ENCODE measurements around the gene MMUT.
"Not testable (repeated sequence)": the region's sequence is repeated elsewhere in the genome, so short reads cannot be mapped to it uniquely, and the experiment has no call there.

Gene MMUT

DNA sequence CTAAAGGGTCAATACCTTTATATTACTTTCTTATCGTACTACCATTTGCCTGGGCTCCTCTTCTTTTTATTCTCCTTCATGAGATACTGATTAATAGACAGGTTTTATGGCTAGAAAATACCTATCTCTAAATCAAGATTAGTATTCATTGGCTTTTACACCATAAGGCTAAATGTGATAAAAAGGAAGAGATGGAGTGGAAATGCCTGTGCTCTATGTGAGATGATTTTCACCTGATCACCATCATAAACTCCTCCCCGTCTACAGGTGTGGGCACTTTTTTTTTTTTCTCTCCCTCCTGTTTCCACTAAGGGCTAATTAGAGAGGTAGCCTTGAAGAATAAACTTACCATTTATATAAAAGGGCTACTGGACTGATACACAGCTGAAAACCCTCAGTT, 36.6 kb upstream of the MMUT start, which contains the start of gene GLYATL3:
TSS of gene GLYATL3 (plus strand) at position 301 of the 400 bp plus-strand sequence. CDS start 12,068 bp downstream, outside the sequence.
- Histone ChIP-seq H3K27me3 (ENCODE audit: insufficient read depth, low read depth) (no peaks in the 10 kb centered on the region), H3K79me2 (ENCODE audit: insufficient read depth, low read depth) (no peaks in the 10 kb centered on the region), H3K9ac (no peak within 1 kb of the TSS), H4K20me1 (ENCODE audit: insufficient read depth) (no peaks in the 10 kb centered on the region), H3K4me2 (no peak within 1 kb of the TSS), H3K27ac (no peak within 1 kb of the TSS), H3K36me3 (ENCODE audit: insufficient read depth) (no peaks in the 10 kb centered on the region), H2AFZ (ENCODE audit: low read depth) (no peak within 1 kb of the TSS), H3K4me3 (IDR thresholded peaks at IDR 0.05; ENCODE audit: insufficient read depth, low read depth, low read length) (no peak within 1 kb of the TSS), H3K4me1 (ENCODE audit: low read depth, poor library complexity, severe bottlenecking) (no peaks in the 10 kb centered on the region)
- TF ChIP-seq, protein P1, sequence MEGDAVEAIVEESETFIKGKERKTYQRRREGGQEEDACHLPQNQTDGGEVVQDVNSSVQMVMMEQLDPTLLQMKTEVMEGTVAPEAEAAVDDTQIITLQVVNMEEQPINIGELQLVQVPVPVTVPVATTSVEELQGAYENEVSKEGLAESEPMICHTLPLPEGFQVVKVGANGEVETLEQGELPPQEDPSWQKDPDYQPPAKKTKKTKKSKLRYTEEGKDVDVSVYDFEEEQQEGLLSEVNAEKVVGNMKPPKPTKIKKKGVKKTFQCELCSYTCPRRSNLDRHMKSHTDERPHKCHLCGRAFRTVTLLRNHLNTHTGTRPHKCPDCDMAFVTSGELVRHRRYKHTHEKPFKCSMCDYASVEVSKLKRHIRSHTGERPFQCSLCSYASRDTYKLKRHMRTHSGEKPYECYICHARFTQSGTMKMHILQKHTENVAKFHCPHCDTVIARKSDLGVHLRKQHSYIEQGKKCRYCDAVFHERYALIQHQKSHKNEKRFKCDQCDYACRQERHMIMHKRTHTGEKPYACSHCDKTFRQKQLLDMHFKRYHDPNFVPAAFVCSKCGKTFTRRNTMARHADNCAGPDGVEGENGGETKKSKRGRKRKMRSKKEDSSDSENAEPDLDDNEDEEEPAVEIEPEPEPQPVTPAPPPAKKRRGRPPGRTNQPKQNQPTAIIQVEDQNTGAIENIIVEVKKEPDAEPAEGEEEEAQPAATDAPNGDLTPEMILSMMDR (conservative IDR thresholded peaks at IDR 0.05; ENCODE audit: low read depth, low read length), result no peak

DNA sequence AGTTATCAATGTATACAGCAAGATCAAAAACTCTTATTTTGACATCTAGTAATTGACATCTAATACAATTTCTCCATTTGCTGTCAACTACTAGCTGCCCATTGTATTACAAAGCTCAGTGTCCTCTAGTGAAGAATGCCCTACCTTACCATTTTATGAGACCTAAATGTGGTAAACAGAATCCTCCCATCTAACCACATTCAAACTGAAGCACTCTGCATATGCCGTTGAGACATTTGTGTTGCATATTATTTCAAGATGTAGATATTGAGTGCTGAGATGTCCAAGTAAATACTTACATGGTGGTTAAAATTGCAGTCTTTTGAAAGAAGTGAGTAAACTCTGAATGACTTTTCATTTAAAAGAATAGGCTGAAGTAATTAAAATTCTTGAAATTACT, 36.1 kb upstream of the MMUT start:
- H3K4me3 ChIP-seq (IDR thresholded peaks at IDR 0.05; ENCODE audit: insufficient read depth, low read depth, low read length), result no peak overlapping the region
- H3K79me2 ChIP-seq (ENCODE audit: insufficient read depth, low read depth), result no peaks in the 10 kb centered on the region
- TF ChIP-seq, protein P1 (conservative IDR thresholded peaks at IDR 0.05; ENCODE audit: low read depth, low read length), result no peak
- no peaks in the 10 kb centered on the region for H3K27me3 ChIP-seq (ENCODE audit: insufficient read depth, low read depth)
- no peak overlapping the region for H3K9ac ChIP-seq
- H3K4me2 ChIP-seq, result no peak overlapping the region
- H3K36me3 ChIP-seq (ENCODE audit: insufficient read depth), result no peaks in the 10 kb centered on the region
- no peaks in the 10 kb centered on the region for H3K4me1 ChIP-seq (ENCODE audit: low read depth, poor library complexity, severe bottlenecking)
- no peak overlapping the region for H2AFZ ChIP-seq (ENCODE audit: low read depth)
- no peaks in the 10 kb centered on the region for H4K20me1 ChIP-seq (ENCODE audit: insufficient read depth)
- H3K27ac ChIP-seq, result no peak overlapping the region

DNA sequence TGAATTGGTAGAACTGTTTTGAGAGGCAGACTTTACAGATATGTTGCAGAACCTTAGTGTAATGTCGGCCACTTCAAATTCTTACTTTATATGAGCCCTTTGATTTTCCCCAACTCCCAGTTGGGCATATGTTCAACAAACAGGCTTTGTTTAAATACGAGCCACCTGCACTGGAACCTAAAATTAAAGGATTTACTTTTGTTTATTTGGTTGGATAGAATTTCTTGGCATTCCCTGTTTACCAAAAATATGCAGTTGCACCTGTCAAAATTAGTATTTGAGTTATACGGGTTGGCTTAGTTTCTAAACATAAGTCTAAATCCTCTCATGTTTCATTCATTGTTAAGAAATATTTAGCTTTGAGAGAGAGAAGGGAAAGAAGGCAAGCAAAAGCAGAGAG, 34.3 kb upstream of the MMUT start:
- no peaks in the 10 kb centered on the region for H3K79me2 ChIP-seq (ENCODE audit: insufficient read depth, low read depth)
- TF ChIP-seq, protein P1 (conservative IDR thresholded peaks at IDR 0.05; ENCODE audit: low read depth, low read length), result no peak
- no peak overlapping the region for H3K4me2 ChIP-seq
- no peak overlapping the region for H3K9ac ChIP-seq
- H2AFZ ChIP-seq (ENCODE audit: low read depth), result no peak overlapping the region
- no peaks in the 10 kb centered on the region for H3K4me1 ChIP-seq (ENCODE audit: low read depth, poor library complexity, severe bottlenecking)
- no peak overlapping the region for H3K4me3 ChIP-seq (IDR thresholded peaks at IDR 0.05; ENCODE audit: insufficient read depth, low read depth, low read length)
- no peaks in the 10 kb centered on the region for H3K27me3 ChIP-seq (ENCODE audit: insufficient read depth, low read depth)
- H3K36me3 ChIP-seq (ENCODE audit: insufficient read depth), result no peaks in the 10 kb centered on the region
- H4K20me1 ChIP-seq (ENCODE audit: insufficient read depth), result no peaks in the 10 kb centered on the region
- no peak overlapping the region for H3K27ac ChIP-seq

DNA sequence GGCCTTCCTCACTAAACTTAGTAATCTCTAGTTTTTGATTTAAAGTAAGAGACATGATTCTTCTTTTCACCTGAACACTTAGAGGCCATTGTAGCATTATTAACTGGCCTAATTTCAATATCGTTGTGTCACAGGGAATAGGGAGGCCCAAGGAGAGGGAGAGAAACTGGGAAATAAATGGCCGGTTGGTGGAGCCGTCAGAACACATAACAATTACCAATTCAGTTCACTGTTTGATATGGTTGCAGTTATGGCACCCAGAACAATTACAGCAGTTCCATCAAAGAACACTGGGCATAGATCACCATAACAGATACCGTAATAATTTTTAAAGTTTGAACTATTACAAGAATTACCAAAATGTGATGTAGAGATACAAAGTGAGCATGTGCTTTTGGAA, 27.6 kb upstream of the MMUT start:
- Histone ChIP-seq H3K4me1 (ENCODE audit: low read depth, poor library complexity, severe bottlenecking) (no peaks in the 10 kb centered on the region), H3K36me3 (ENCODE audit: insufficient read depth) (no peaks in the 10 kb centered on the region), H3K27me3 (ENCODE audit: insufficient read depth, low read depth) (no peaks in the 10 kb centered on the region), H3K9ac (no peak overlapping the region), H3K79me2 (ENCODE audit: insufficient read depth, low read depth) (no peaks in the 10 kb centered on the region), H2AFZ (ENCODE audit: low read depth) (no peak overlapping the region), H3K4me3 (IDR thresholded peaks at IDR 0.05; ENCODE audit: insufficient read depth, low read depth, low read length) (no peak overlapping the region), H3K4me2 (no peak overlapping the region), H4K20me1 (ENCODE audit: insufficient read depth) (no peaks in the 10 kb centered on the region), H3K27ac (no peak overlapping the region)
- TF ChIP-seq, protein P1 (conservative IDR thresholded peaks at IDR 0.05; ENCODE audit: low read depth, low read length), result no peak

DNA sequence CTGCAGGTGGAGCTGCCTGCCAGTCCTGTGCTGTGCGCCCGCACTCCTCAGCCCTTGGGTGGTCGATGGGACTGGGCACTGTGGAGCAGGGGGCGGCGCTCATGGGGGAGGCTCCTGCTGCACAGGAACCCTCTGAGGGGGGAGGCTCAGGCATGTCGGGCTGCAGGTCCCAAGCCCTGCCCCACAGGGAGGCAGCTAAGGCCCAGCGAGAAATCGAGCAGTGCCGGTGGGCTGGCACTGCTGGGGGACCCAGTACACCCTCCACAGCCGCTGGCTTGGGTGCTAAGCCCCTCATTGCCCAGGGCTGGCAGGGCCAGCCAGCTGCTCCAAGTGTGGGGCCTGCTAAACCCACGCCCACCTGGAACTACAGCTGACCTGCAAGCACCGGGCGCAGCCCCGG, 20.3 kb upstream of the MMUT start:
- not testable (repeated sequence) for H3K27ac ChIP-seq

DNA sequence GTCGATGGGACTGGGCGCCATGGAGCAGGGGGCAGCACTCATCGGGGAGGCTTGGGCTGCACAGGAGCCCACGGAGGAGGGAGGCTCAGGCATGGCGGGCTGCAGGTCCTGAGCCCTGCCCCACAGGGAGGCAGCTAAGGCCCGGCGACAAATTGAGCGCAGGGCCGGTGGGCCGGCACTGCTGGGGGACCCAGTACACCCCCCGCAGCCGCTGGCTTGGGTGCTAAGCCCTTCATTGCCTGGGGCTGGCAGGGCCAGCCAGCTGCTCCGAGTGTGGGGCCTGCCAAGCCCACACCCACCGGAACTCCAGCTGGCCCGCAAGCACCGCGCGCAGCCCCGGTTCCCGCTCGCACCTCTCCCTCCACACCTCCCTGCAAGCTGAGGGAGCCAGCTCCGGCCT, 18.8 kb upstream of the MMUT start:
- not testable (repeated sequence) for H3K4me2 ChIP-seq; H3K27me3 ChIP-seq (ENCODE audit: insufficient read depth, low read depth); H3K79me2 ChIP-seq (ENCODE audit: insufficient read depth, low read depth); H2AFZ ChIP-seq (ENCODE audit: low read depth); H3K4me3 ChIP-seq (IDR thresholded peaks at IDR 0.05; ENCODE audit: insufficient read depth, low read depth, low read length); H3K4me1 ChIP-seq (ENCODE audit: low read depth, poor library complexity, severe bottlenecking); H3K9ac ChIP-seq; H3K27ac ChIP-seq; H4K20me1 ChIP-seq (ENCODE audit: insufficient read depth); H3K36me3 ChIP-seq (ENCODE audit: insufficient read depth)

More for the DNA sequence above, 20.3 kb upstream of the MMUT start:
- H3K4me1 ChIP-seq (ENCODE audit: low read depth, poor library complexity, severe bottlenecking); H3K79me2 ChIP-seq (ENCODE audit: insufficient read depth, low read depth); H4K20me1 ChIP-seq (ENCODE audit: insufficient read depth); H3K4me3 ChIP-seq (IDR thresholded peaks at IDR 0.05; ENCODE audit: insufficient read depth, low read depth, low read length); H3K27me3 ChIP-seq (ENCODE audit: insufficient read depth, low read depth); H3K36me3 ChIP-seq (ENCODE audit: insufficient read depth); H3K4me2 ChIP-seq; H3K9ac ChIP-seq; H2AFZ ChIP-seq (ENCODE audit: low read depth): not testable (repeated sequence)
